SK-N-SH treated with all-trans-retinoic acid at 6 μM for 48 hours (cell line): ENCODE data around the gene SNX9.

Source experiments
- ISL1 ChIP-seq: fragments of 250-450 bp; sonication (Bioruptor Pico); IDR thresholded peaks from 2 replicates; pipeline ENCODE4 v2.1.2; 2022; ENCODE audit warnings: mild to moderate bottlenecking, moderate library complexity
- POU6F1 ChIP-seq: fragments of 250-450 bp; sonication (Bioruptor Pico); IDR thresholded peaks from 2 replicates; pipeline ENCODE4 v1.8.0; 2021; ENCODE audit warnings: low read depth, mild to moderate bottlenecking, moderate library complexity, borderline replicate concordance
- SNAI2 ChIP-seq: fragments of 250-450 bp; sonication (Bioruptor Pico); IDR thresholded peaks from 2 replicates; pipeline ENCODE4 v1.5.0; 2020; ENCODE audit warnings: mild to moderate bottlenecking, moderate library complexity
- TOX ChIP-seq: fragments of 250-450 bp; sonication (Bioruptor Pico); IDR thresholded peaks from 2 replicates; pipeline ENCODE4 v1.8.0; 2021; ENCODE audit warnings: mild to moderate bottlenecking, moderate library complexity, borderline replicate concordance
- ZC3H10 ChIP-seq: fragments of 250-450 bp; sonication (Bioruptor Pico); IDR thresholded peaks from 2 replicates; pipeline ENCODE4 v1.5.1; 2021; ENCODE audit warnings: mild to moderate bottlenecking, moderate library complexity

DNA sequence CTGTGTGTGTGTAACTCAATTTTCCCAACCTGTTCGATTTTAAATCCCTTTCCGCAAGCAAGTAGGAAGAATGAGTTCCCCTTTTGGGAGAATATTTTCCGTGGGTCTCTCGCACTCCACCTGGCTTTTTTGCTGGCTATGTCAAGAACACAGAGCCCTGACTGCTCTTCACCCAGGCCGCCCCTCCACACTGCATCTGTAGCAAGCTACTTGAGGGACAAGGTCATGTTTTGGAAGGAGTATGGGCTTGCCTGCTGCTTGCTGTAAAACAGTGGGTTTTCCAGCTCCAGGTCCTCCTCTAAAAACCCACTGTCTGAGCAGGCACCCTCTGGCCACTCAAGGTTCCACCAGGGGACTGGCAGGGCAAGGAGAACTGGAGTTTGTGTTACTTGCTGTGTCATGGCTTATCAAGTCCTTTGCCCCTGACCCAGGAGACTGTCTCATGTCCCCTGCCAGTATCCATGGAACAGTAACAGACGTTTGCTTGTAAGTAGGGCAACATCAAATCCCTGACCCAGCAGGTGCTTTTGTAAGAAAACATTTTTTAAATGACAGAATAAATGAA, 123.1 kb downstream of the SNX9 start:
- no peak for TF ChIP-seq SNAI2 (CRISPR knock-in tag)
- no peak for TF ChIP-seq TOX
- no peak for TF ChIP-seq ISL1 (CRISPR knock-in tag)
- TF ChIP-seq POU6F1 (CRISPR knock-in tag) = no peak
- TF ChIP-seq ZC3H10 (CRISPR knock-in tag) = no peak
